Naive B cell (primary cell): ENCODE measurements around the gene MT1F. TPM values are rescaled to one million over a fixed set of nuclear protein-coding genes. Genes with fewer than 3 reads are reported as not detected.

Experiments used
- polyA plus RNA-seq, 6 donors: library from polyadenylated mRNA; unstranded; fragments of 300-500 nt; fragmentation: Illumina TruSeq; gene quantifications; one replicate each; pipeline ENCODE4 v1.2.3, GENCODE V29; 2021; ENCODE audit warnings: low read depth in 6 of 6

MT1F gene
- polyA plus RNA-seq, 6 donors from 2014 or later = 4.0 to 10.3 (median 4.6) TPM

Other genes with a start within 250 kb of the MT1F start
- gene AMFR, start 232.4 kb upstream of the MT1F start, polyA plus RNA-seq = 100 to 1,000 TPM in 3 of 6 donors, 10 to 100 TPM in 3; 54.4 to 290 (median 98.6) TPM
- 10 to 100 TPM; 61.6 to 83.9 (median 71.4) TPM for gene NUDT21, start 206.6 kb upstream of the MT1F start, polyA plus RNA-seq
- gene OGFOD1, start 206.4 kb upstream of the MT1F start, polyA plus RNA-seq = 10 to 100 TPM; 48.7 to 84.1 (median 69.7) TPM
- 10 to 100 TPM in 5 of 6 donors, 1 to 10 TPM in 1; 9.8 to 28.8 (median 17.7) TPM for gene BBS2, start 137.9 kb upstream of the MT1F start, polyA plus RNA-seq
- gene MT4, start 92.9 kb upstream of the MT1F start, polyA plus RNA-seq = not detected
- gene MT3, start 68.4 kb upstream of the MT1F start, polyA plus RNA-seq = not detected
- 10 to 100 TPM in 5 of 6 donors, 1 to 10 TPM in 1; 8.6 to 18.6 (median 11.2) TPM for gene MT2A, start 49.4 kb upstream of the MT1F start, polyA plus RNA-seq
- gene MT1E, start 32.2 kb upstream of the MT1F start, polyA plus RNA-seq = not detected
- not detected for gene MT1M, start 25.3 kb upstream of the MT1F start, polyA plus RNA-seq
- not detected for gene MT1A, start 19.3 kb upstream of the MT1F start, polyA plus RNA-seq
- not detected for gene MT1B, start 6.1 kb upstream of the MT1F start, polyA plus RNA-seq
- not detected for gene MT1G, start 10.1 kb downstream of the MT1F start, polyA plus RNA-seq
- not detected for gene MT1H, start 11.9 kb downstream of the MT1F start, polyA plus RNA-seq
- gene MT1X, start 24.5 kb downstream of the MT1F start, polyA plus RNA-seq = 1 to 10 TPM in 5 of 6 donors, not detected in 1; 2.4 to 8.9 (median 8.0) TPM
- gene NUP93, start 72.2 kb downstream of the MT1F start, polyA plus RNA-seq = 10 to 100 TPM; 54.7 to 72.7 (median 66.8) TPM
- gene SLC12A3, start 207.2 kb downstream of the MT1F start, polyA plus RNA-seq = under 1 TPM in 3 of 6 donors, not detected in 3; 0.10 to 0.57 (median 0.26) TPM